ENCODE data around the gene SPEG. TPM values are rescaled to one million over a fixed set of nuclear protein-coding genes. Genes with fewer than 3 reads are reported as not detected.

SPEG gene
- polyA plus RNA-seq, 1 donor (not counting 4 experiments of a cell fraction or from before 2014, with no cell fraction given) = 18.8 TPM

- Histone ChIP-seq H3K4me3 (ENCODE audit: control insufficient read depth in 2 of 3, extremely low read depth in 1 of 3, insufficient read depth in 2 of 3, low read depth in 1 of 3, low read length in 3 of 3) (no peak overlapping the region), H3K9me1 (ENCODE audit: control insufficient read depth, extremely low read depth, insufficient read depth, low read length) (no peaks in the 10 kb centered on the region), H3K9me3 (ENCODE audit: control insufficient read depth, low read depth, low read length) (no peaks in the 10 kb centered on the region), H3K4me1 (ENCODE audit: control insufficient read depth, extremely low read depth, insufficient read depth, low read length) (peaks cover 8% of the 10 kb centered on the region), H3K27me3 (ENCODE audit: control insufficient read depth, extremely low read depth, insufficient read depth, low read length) (peaks cover 38% of the 10 kb centered on the region), H3K4me2 (ENCODE audit: control insufficient read depth, extremely low read depth, insufficient read depth, low read depth, low read length) (no peak overlapping the region), H3K27ac (ENCODE audit: control insufficient read depth, insufficient read depth, low read length) (no peak overlapping the region), H3K79me2 (ENCODE audit: control insufficient read depth, insufficient read depth, low read length) (no peaks in the 10 kb centered on the region), H3K9ac (ENCODE audit: control insufficient read depth, extremely low read depth, insufficient read depth, low read length) (no peak overlapping the region), H3K36me3 (ENCODE audit: control insufficient read depth in 2 of 2, extremely low read depth in 1 of 2, insufficient read depth in 2 of 2, low read length in 2 of 2) (no peaks in the 10 kb centered on the region), H2AFZ (ENCODE audit: control insufficient read depth, low read length) (no peak overlapping the region), H4K20me1 (ENCODE audit: control insufficient read depth, extremely low read depth, insufficient read depth, low read length) (peaks cover under 1% of the 10 kb centered on the region)
- FAIRE-seq = no peak
- TF ChIP-seq CTCF (optimal IDR thresholded peaks at IDR 0.05 in 1 of 3, IDR thresholded peaks at IDR 0.05 in 1 of 3, conservative IDR thresholded peaks at IDR 0.05 in 1 of 3; ENCODE audit: extremely low read depth in 1 of 3, insufficient read depth in 2 of 3, low read length in 3 of 3) = peak; percentile 47 to 73 (median 66)
- no peak for TF ChIP-seq EZH2 (IDR thresholded peaks at IDR 0.05; ENCODE audit: low read length)
- dilution Hi-C loops (cut with MboI; ENCODE audit: extremely low pct_ligation_motif_present, low sequenced_read_pairs) = no loop called here
- DNase-seq (ENCODE audit: low read depth, low spot score) = no peak
Observed at GRCh38 chr2:219521066-219521880, 86.6 kb downstream of the SPEG start.

GRCh38 chr2:219522111-219523030 lies 87.7 kb downstream of the SPEG start:
- peak; percentile 81 for FAIRE-seq
- Histone ChIP-seq H3K36me3 (ENCODE audit: control insufficient read depth in 2 of 2, extremely low read depth in 1 of 2, insufficient read depth in 2 of 2, low read length in 2 of 2) (no peaks in the 10 kb centered on the region), H3K4me2 (ENCODE audit: control insufficient read depth, extremely low read depth, insufficient read depth, low read depth, low read length) (peak overlapping the region; percentile 51), H3K27me3 (ENCODE audit: control insufficient read depth, extremely low read depth, insufficient read depth, low read length) (peaks cover 42% of the 10 kb centered on the region), H3K4me1 (ENCODE audit: control insufficient read depth, extremely low read depth, insufficient read depth, low read length) (peaks cover 8% of the 10 kb centered on the region), H3K9me3 (ENCODE audit: control insufficient read depth, low read depth, low read length) (no peaks in the 10 kb centered on the region), H3K4me3 (ENCODE audit: control insufficient read depth in 2 of 3, extremely low read depth in 1 of 3, insufficient read depth in 2 of 3, low read depth in 1 of 3, low read length in 3 of 3) (peak overlapping the region in 2 of 3 experiments; percentile 4 to 25), H3K9ac (ENCODE audit: control insufficient read depth, extremely low read depth, insufficient read depth, low read length) (no peak overlapping the region), H4K20me1 (ENCODE audit: control insufficient read depth, extremely low read depth, insufficient read depth, low read length) (peaks cover 3% of the 10 kb centered on the region), H3K9me1 (ENCODE audit: control insufficient read depth, extremely low read depth, insufficient read depth, low read length) (no peaks in the 10 kb centered on the region), H2AFZ (ENCODE audit: control insufficient read depth, low read length) (peak overlapping the region; percentile 8), H3K27ac (ENCODE audit: control insufficient read depth, insufficient read depth, low read length) (no peak overlapping the region), H3K79me2 (ENCODE audit: control insufficient read depth, insufficient read depth, low read length) (no peaks in the 10 kb centered on the region)
- TF ChIP-seq EZH2 (IDR thresholded peaks at IDR 0.05; ENCODE audit: low read length) = no peak
- peak in 1 of 3 experiments; percentile 35 for TF ChIP-seq CTCF (optimal IDR thresholded peaks at IDR 0.05 in 1 of 3, IDR thresholded peaks at IDR 0.05 in 1 of 3, conservative IDR thresholded peaks at IDR 0.05 in 1 of 3; ENCODE audit: extremely low read depth in 1 of 3, insufficient read depth in 2 of 3, low read length in 3 of 3)
- DNase-seq (ENCODE audit: low read depth, low spot score) = no peak
- dilution Hi-C loops (cut with MboI; ENCODE audit: extremely low pct_ligation_motif_present, low sequenced_read_pairs) = no loop called here
